ENCODE results near the gene DRD4. TPM values are rescaled to one million over a fixed set of nuclear protein-coding genes. Genes with fewer than 3 reads are reported as not detected.
"Not testable (repeated sequence)": the region's sequence is repeated elsewhere in the genome, so short reads cannot be mapped to it uniquely, and the experiment has no call there.

DRD4 gene
- total RNA-seq, 4 donors from 2014 or later, result not detected

DNA sequence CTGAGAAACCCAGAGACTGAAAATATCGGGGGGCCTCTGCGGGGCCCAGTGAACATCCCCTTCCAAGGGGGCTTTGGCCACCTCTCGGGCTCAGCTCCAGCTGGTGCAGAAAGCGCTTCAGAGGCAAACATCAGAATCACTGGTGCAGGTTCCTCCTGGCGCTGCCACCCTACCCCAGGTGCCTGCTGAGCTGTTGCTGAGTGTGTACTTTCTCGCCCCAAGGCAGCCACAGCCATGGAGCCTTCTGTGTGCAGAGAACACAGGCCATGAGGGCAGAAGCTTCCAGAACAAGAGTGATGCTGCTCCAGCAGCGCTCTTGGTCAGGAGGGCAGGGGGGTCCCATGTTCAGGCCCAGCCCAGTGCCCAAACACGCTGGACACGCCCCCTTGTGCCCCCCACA is 6.3 kb downstream of the DRD4 start:
- no peaks in the 10 kb centered on the region for H3K36me3 ChIP-seq
- intact Hi-C loops (cut with DNase I; ENCODE audit: low total_unique reads) (no loop called here), in situ Hi-C loops (cut with MboI; ENCODE audit: low sequenced_read_pairs in 4 of 4) (no loop called here)
- no peak for DNase-seq
- H3K27me3 ChIP-seq, result peaks cover 7 to 9% (median 8%) of the 10 kb centered on the region in 3 donors
- H3K27ac ChIP-seq, result no peak overlapping the region
- ATAC-seq, result no peak
- TF ChIP-seq, protein P1, sequence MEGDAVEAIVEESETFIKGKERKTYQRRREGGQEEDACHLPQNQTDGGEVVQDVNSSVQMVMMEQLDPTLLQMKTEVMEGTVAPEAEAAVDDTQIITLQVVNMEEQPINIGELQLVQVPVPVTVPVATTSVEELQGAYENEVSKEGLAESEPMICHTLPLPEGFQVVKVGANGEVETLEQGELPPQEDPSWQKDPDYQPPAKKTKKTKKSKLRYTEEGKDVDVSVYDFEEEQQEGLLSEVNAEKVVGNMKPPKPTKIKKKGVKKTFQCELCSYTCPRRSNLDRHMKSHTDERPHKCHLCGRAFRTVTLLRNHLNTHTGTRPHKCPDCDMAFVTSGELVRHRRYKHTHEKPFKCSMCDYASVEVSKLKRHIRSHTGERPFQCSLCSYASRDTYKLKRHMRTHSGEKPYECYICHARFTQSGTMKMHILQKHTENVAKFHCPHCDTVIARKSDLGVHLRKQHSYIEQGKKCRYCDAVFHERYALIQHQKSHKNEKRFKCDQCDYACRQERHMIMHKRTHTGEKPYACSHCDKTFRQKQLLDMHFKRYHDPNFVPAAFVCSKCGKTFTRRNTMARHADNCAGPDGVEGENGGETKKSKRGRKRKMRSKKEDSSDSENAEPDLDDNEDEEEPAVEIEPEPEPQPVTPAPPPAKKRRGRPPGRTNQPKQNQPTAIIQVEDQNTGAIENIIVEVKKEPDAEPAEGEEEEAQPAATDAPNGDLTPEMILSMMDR (IDR thresholded peaks at IDR 0.05 in 4 of 5, conservative IDR thresholded peaks at IDR 0.05 in 1 of 5), result no peak
- TF ChIP-seq POLR2A (IDR thresholded peaks at IDR 0.05), result no peak
- no peak overlapping the region for H3K4me3 ChIP-seq
- no peaks in the 10 kb centered on the region for H3K4me1 ChIP-seq
- no peaks in the 10 kb centered on the region for H3K9me3 ChIP-seq

DNA sequence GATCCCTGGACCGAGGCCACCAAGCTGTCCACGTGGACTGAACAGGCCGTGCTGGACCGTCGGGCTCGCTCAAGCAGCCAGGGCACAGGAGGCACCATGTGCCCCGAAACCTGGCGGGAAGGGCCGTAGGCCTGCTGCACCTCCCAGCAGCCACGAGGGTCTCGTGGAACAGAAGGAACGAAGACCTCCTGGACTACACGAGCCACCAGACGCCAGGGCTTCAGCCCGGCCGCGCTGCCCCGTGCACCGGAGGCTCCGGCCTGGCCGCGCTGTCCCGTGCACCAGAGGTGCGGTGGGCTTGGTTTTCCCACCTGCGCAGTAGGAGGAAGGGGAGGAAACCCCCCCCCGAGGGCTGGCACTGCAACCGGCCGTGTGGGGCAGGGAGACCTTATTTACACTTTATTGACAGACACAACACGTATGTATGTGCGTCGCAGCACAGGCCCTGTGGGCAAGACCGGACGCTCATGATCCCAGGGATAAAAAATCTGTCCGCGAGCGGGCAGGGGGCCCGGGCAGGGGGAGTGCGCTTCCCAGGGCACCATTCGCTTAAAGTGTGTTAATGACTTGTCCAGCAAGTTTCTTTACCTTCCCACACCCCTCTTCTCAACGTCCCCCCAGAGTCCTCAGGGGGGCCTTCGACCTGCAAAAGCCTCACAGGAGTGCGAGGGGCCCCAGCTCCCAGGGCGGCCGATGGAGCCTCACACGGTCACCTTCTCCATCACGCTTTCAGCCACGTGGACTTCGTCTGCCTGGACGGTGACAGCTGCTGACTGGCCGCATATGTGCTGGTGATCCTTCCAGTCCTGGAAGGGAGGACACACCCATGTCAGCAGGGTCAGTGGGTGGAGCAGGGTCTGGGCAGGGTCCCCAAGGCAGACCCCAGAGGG is 7.0 kb downstream of the DRD4 start:
- DNase-seq, result no peak
- H3K4me1 ChIP-seq, result no peaks in the 10 kb centered on the region
- H3K27ac ChIP-seq, result no peak overlapping the region
- TF ChIP-seq, protein P1 (IDR thresholded peaks at IDR 0.05 in 4 of 5, conservative IDR thresholded peaks at IDR 0.05 in 1 of 5), result no peak
- no peak for TF ChIP-seq POLR2A (IDR thresholded peaks at IDR 0.05)
- in situ Hi-C loops (cut with MboI; ENCODE audit: low sequenced_read_pairs in 4 of 4) (no loop called here), intact Hi-C loops (cut with DNase I; ENCODE audit: low total_unique reads) (no loop called here)
- no peak overlapping the region for H3K4me3 ChIP-seq
- H3K27me3 ChIP-seq, result peaks cover under 1 to 1% (median 1%) of the 10 kb centered on the region in 3 donors
- ATAC-seq, result no peak
- H3K9me3 ChIP-seq, result no peaks in the 10 kb centered on the region
- H3K36me3 ChIP-seq, result no peaks in the 10 kb centered on the region

DNA sequence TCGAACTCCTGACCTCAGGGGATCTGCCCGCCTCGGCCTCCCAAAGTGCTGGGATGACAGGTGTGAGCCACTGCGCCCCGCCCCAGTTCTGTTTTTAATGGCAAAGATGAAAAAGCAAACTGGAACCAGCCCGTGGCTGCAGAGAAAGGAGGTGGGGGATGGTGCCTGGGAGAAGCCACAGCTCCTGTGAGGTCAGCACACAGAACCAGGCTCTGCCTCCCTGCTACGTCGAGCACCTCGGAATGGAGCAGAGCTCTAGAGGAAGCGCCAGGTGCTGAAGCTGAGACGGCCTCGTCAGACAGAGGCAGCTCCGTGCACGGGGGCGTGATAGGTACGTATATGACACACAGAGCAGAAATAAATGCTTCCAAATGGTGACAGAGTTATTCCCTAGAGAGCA is 8.5 kb downstream of the DRD4 start:
- H3K4me1 ChIP-seq, result no peaks in the 10 kb centered on the region
- H3K4me3 ChIP-seq, result no peak overlapping the region
- ATAC-seq (no peak), DNase-seq (no peak)
- in situ Hi-C loops (cut with MboI; ENCODE audit: low sequenced_read_pairs in 4 of 4), result no loop called here
- no peak for TF ChIP-seq POLR2A (IDR thresholded peaks at IDR 0.05)
- TF ChIP-seq, protein P1 (IDR thresholded peaks at IDR 0.05 in 4 of 5, conservative IDR thresholded peaks at IDR 0.05 in 1 of 5), result no peak
- no peak overlapping the region for H3K27ac ChIP-seq
- intact Hi-C loops (cut with DNase I; ENCODE audit: low total_unique reads), result no loop called here
- H3K9me3 ChIP-seq, result no peaks in the 10 kb centered on the region
- H3K36me3 ChIP-seq, result no peaks in the 10 kb centered on the region
- H3K27me3 ChIP-seq, result no peaks in the 10 kb centered on the region

DNA sequence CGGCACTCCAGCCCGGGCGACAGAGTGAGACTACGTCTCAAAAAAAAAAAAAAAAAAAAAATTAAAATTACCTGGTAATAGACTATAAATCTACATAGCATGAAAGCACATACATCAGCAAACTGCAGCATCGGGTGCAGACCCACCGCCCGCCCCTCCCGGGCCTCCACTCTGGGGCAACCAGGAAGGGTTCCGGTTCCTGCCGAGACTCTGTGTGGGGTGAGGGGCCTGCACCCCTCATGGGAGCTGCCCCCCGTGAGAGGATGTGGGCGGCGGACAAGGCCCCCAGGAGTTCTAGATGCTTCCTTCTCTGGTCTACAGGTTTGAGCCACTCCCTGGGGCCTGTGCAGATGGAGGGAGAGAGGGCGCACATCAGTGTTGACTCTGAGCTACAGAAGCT is 9.1 kb downstream of the DRD4 start:
- no peak overlapping the region for H3K4me3 ChIP-seq
- intact Hi-C loops (cut with DNase I; ENCODE audit: low total_unique reads), result no loop called here
- no peaks in the 10 kb centered on the region for H3K4me1 ChIP-seq
- no peaks in the 10 kb centered on the region for H3K27me3 ChIP-seq
- H3K27ac ChIP-seq, result no peak overlapping the region
- ATAC-seq (no peak), DNase-seq (no peak)
- in situ Hi-C loops (cut with MboI; ENCODE audit: low sequenced_read_pairs in 4 of 4), result no loop called here
- no peaks in the 10 kb centered on the region for H3K9me3 ChIP-seq
- H3K36me3 ChIP-seq, result no peaks in the 10 kb centered on the region
- TF ChIP-seq, protein P1 (IDR thresholded peaks at IDR 0.05 in 4 of 5, conservative IDR thresholded peaks at IDR 0.05 in 1 of 5), result no peak
- no peak for TF ChIP-seq POLR2A (IDR thresholded peaks at IDR 0.05)

DNA sequence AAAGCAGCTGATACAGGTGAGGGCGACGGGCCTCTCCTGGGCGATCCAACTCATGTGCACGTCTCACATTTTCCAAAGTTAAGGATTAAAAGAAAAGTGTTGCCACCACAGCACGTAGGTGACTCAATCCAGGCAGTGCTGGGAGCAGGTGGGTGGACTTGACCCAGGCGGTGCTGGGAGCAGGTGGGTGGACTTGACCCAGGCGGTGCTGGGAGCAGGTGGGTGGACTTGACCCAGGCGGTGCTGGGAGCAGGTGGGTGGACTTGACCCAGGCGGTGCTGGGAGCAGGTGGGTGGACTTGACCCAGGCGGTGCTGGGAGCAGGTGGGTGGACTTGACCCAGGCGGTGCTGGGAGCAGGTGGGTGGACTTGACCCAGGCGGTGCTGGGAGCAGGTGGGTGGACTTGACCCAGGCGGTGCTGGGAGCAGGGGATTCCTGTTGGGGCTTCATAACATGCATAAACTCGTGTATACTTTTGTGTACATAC is 10.6 kb downstream of the DRD4 start:
- intact Hi-C loops (cut with DNase I; ENCODE audit: low total_unique reads); H3K9me3 ChIP-seq; in situ Hi-C loops (cut with MboI; ENCODE audit: low sequenced_read_pairs in 4 of 4); DNase-seq; H3K4me3 ChIP-seq; H3K36me3 ChIP-seq; H3K27ac ChIP-seq; ATAC-seq; H3K27me3 ChIP-seq; H3K4me1 ChIP-seq: not testable (repeated sequence)
